Lung (tissue), 12 donors: ENCODE measurements around the gene SLC25A26. TPM values are rescaled to one million over a fixed set of nuclear protein-coding genes. Genes with fewer than 3 reads are reported as not detected.

Experiments used
- ATAC-seq: fragments of 200-7000 bp; cut with Tn5 transposase; one replicate; pipeline ENCODE4 v1.9.1; 2020; ENCODE audit warnings: moderate number of reproducible peaks; ENCODE audit not compliant: insufficient read depth, low FRiP score
- DNase-seq, 3 donors: peaks; one replicate each; pipeline ENCODE4 v3.0.0-alpha.2; 2013 to 2017
- H3K27ac ChIP-seq, 2 donors: one replicate each; pipeline ENCODE4 v1.5.1; 2013; ENCODE audit warnings: mild to moderate bottlenecking in 2 of 2, moderate library complexity in 2 of 2, control low read depth in 1 of 2, inconsistent platforms in 1 of 2, low read depth in 1 of 2, low read length in 1 of 2
- H3K27me3 ChIP-seq, 3 donors: one replicate each; pipeline ENCODE4 v1.5.1; 2013; ENCODE audit warnings: low read length in 2 of 3; ENCODE audit not compliant: control insufficient read depth in 3 of 3, insufficient read depth in 3 of 3
- H3K36me3 ChIP-seq, 4 donors: one replicate each; pipeline ENCODE4 v1.5.1; 2013; ENCODE audit warnings: low read length in 4 of 4, mild to moderate bottlenecking in 1 of 4, moderate library complexity in 1 of 4; ENCODE audit not compliant: control insufficient read depth in 4 of 4, insufficient read depth in 4 of 4
- H3K4me1 ChIP-seq, 5 donors: one replicate each; pipeline ENCODE4 v1.5.1; 2013; ENCODE audit warnings: low read length in 5 of 5, mild to moderate bottlenecking in 2 of 5, moderate library complexity in 1 of 5; ENCODE audit not compliant: control insufficient read depth in 5 of 5, insufficient read depth in 5 of 5
- H3K4me3 ChIP-seq: one replicate; pipeline ENCODE4 v1.5.1; 2013; ENCODE audit warnings: mild to moderate bottlenecking, control low read depth, moderate library complexity
- H3K9ac ChIP-seq, 2 donors: one replicate each; pipeline ENCODE4 v1.5.1; 2013; ENCODE audit warnings: low read length in 2 of 2, control low read depth in 1 of 2; ENCODE audit not compliant: insufficient read depth in 1 of 2
- H3K9me3 ChIP-seq, 4 donors: one replicate each; pipeline ENCODE4 v1.5.1; 2013; ENCODE audit warnings: low read length in 3 of 4, mild to moderate bottlenecking in 1 of 4, moderate library complexity in 1 of 4; ENCODE audit not compliant: control insufficient read depth in 4 of 4, insufficient read depth in 3 of 4
- WGBS, 2 donors: extraction: QIAGEN DNeasy Blood & Tissue Kit; methylation state at CpG; one replicate each; pipeline ENCODE4 v1.1.7; 2013; 5-methylcytosine and 5-hydroxymethylcytosine counted together
- polyA plus RNA-seq, 2 donors: library from polyadenylated mRNA; stranded (reverse); fragments of 200-250 nt; gene quantifications; one replicate each; pipeline ENCODE4 v1.2.1, GENCODE V29; 2013
- total RNA-seq, 2 donors: library from RNA; depleted of rRNA in 1 of 2; stranded (reverse); fragments of >200 nt in 1 of 2; gene quantifications; one replicate each; pipeline ENCODE4 v1.2.1, GENCODE V29; 2014 to 2021
- TF ChIP-seq, protein P1 (sequence below): IDR thresholded peaks from 2 replicates; pipeline ENCODE4 v1.5.1; 2012; ENCODE audit warnings: mild to moderate bottlenecking; ENCODE audit errors: control extremely low read depth, extremely low read depth
- donor health status: control.
- donor health status: control.
- donor health status: Bipolar disorder and iron deficiency.
- donor health status: healthy.
- donor health status: DM: yes; HTN: yes; CAD: no.

The SLC25A26 gene
- total and polyA plus RNA-seq, 4 donors: 10.4 to 18.0 (median 14.9) TPM

DNA sequence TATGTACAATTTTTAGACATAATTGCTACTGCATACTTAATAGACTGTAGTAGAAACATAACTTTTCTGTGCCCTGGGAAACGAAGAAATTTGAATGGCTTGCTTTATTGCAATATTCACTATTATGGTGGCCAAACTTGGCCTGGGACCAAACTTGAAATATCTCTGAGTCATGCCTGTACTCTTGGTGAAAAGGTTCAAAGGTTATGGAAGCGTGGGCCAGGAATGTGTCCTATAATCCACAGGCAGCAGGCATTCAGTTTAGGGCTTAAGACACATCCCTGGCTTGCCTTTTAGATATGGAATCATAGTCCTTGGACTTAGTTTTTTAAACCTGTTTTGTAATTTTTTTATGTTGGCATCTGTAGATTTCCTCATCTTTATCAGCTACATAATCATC is 155.8 kb downstream of the SLC25A26 start:
- Histone ChIP-seq H3K27me3 (no peaks in the 10 kb centered on the region), H3K4me3 (no peak overlapping the region), H3K4me1 (peaks cover 0 to 3% (median 0%) of the 10 kb centered on the region in 5 donors), H3K9ac (no peak overlapping the region), H3K9me3 (no peaks in the 10 kb centered on the region), H3K36me3 (peaks cover 21 to 25% (median 22%) of the 10 kb centered on the region in 4 donors), H3K27ac (no peak overlapping the region)
- ATAC-seq (peak; percentile 39), DNase-seq (no peak)
- 77 to 82% methylated on average over 2 of the region's 2 CpGs for WGBS, 2 donors
- TF ChIP-seq, protein P1, sequence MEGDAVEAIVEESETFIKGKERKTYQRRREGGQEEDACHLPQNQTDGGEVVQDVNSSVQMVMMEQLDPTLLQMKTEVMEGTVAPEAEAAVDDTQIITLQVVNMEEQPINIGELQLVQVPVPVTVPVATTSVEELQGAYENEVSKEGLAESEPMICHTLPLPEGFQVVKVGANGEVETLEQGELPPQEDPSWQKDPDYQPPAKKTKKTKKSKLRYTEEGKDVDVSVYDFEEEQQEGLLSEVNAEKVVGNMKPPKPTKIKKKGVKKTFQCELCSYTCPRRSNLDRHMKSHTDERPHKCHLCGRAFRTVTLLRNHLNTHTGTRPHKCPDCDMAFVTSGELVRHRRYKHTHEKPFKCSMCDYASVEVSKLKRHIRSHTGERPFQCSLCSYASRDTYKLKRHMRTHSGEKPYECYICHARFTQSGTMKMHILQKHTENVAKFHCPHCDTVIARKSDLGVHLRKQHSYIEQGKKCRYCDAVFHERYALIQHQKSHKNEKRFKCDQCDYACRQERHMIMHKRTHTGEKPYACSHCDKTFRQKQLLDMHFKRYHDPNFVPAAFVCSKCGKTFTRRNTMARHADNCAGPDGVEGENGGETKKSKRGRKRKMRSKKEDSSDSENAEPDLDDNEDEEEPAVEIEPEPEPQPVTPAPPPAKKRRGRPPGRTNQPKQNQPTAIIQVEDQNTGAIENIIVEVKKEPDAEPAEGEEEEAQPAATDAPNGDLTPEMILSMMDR: no peak

DNA sequence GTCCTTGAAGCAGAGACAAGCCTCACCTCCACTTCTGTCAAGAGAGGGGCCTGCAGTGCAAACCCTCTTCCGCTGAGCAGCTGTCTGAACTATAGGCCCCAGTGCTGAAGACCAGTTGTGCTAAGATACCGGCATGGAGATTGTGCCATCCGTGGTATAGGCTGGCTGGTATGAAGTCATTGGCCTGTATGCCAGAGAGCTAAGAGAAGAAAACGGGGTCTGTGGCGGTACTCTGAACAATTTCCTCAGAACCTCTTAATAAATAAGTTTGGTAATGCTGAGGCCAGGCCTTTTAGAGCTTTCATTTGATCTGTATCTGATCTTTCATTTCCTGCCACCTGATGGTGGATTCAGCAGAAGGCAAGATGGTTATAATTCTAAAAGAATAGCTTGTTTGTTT is 157.0 kb downstream of the SLC25A26 start:
- Histone ChIP-seq H3K27me3 (no peaks in the 10 kb centered on the region), H3K4me1 (peaks cover 0 to 3% (median 0%) of the 10 kb centered on the region in 5 donors), H3K9ac (no peak overlapping the region), H3K4me3 (no peak overlapping the region), H3K9me3 (no peaks in the 10 kb centered on the region), H3K27ac (no peak overlapping the region), H3K36me3 (peaks cover 21 to 37% (median 30%) of the 10 kb centered on the region in 4 donors)
- DNase-seq (no peak), ATAC-seq (no peak)
- TF ChIP-seq, protein P1: no peak
- WGBS, 2 donors: 80 to 93% methylated on average over 5 of the region's 5 CpGs

DNA sequence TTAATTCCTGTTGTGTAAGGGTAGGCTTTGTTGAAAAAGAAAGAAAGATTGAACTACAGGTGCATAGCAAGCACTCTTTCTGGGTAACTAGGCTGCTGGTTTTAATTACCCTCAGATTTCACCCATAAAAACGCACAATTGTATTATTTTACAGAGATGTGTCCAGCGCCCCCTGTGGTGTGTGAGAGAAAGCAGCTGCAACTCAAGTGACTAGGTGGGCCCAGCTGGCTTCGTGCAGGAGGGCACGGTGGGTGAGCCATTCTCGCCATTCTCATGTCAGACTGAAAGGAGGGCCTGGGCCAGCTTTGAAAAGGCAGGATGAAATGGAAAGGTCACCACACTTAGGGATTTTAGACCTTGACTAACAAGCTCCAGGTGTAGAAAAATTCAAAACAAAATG is 157.5 kb downstream of the SLC25A26 start:
- H3K4me3 ChIP-seq: no peak overlapping the region
- H3K36me3 ChIP-seq: peaks cover 21 to 42% (median 33%) of the 10 kb centered on the region in 4 donors
- H3K27me3 ChIP-seq: no peaks in the 10 kb centered on the region
- no peaks in the 10 kb centered on the region for H3K9me3 ChIP-seq
- DNase-seq: no peak
- no peak for ATAC-seq
- peaks cover 0 to 3% (median 0%) of the 10 kb centered on the region in 5 donors for H3K4me1 ChIP-seq
- TF ChIP-seq, protein P1: no peak
- H3K27ac ChIP-seq: no peak overlapping the region
- WGBS, 2 donors: 86 to 88% methylated on average over 5 of the region's 5 CpGs
- no peak overlapping the region for H3K9ac ChIP-seq

DNA sequence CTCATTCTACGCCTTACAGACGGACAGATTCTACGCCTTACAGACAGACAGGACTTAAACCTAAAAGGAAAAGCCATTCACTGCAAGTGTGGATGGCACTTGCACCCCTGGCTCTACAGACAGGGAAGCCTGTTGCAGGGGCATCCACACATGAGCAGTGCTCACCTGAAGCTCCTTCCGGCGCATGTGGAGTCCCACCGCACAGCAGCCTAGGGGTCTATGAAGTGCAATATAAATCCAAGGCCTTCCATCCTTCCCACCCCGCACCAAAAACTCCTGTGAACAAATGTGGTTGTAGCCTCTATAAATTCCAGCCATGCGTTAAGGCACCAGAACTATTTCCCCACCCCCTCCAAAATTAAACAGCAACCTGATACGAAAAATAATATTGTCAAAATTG is 158.8 kb downstream of the SLC25A26 start:
- Histone ChIP-seq H3K9ac (no peak overlapping the region), H3K4me3 (no peak overlapping the region), H3K9me3 (no peaks in the 10 kb centered on the region), H3K27ac (no peak overlapping the region), H3K27me3 (no peaks in the 10 kb centered on the region), H3K36me3 (peaks cover 27 to 53% (median 43%) of the 10 kb centered on the region in 4 donors), H3K4me1 (peaks cover 0 to 3% (median 0%) of the 10 kb centered on the region in 5 donors)
- ATAC-seq (no peak), DNase-seq (no peak)
- 97 to 98% methylated on average over 9 of the region's 9 CpGs for WGBS, 2 donors
- TF ChIP-seq, protein P1: no peak
